NCI-H524 treated with DMSO at 0.1 percent for 48 hours (cell line): ENCODE results near the gene OLIG3.

ENCODE experiments used
- DNase-seq: peaks from one replicate; lab custom pipeline; 2025; lab: John Stamatoyannopoulos, UW

The OLIG3 gene

DNA sequence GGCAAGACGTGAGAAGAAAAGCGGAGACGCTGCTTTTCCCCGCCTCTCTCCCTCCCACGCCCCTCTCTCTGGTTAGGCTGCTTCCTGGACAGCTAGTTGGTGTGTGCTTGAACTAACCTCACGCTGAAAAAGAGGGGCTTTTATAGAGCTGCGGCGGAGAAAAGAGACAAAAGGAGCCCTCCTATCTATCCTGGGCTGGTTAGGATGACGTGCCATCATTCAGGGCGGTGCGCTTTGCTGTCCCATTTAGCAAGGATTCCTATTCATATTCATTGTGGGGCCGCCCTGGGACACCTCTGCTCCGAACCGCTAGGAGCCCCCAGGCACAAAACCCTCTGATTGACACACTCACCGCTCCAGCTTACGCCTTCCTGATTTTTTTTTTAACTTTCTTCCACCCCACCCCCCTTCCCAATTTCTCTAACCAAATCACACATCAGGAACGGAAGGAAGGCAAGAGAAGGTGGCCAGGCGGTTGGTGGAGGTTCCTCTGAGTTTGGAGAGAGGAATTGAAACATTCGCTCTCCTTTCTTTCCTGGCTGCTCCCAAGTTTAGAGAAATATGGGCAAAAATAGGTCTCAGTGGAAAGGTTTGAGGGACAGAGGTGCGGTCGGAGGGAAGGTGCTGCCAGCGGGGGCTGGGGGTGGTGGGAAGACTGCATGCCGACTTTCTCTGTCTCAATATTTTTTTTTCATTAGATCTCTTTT lies at the start of gene OLIG3:
Gene OLIG3, minus strand, starts transcription at position 114 of the 707 bp plus-strand sequence. CDS start 224 bp downstream, outside the sequence.
- no peak for DNase-seq

GRCh38 chr6:137543114-137543513 lies 48.9 kb upstream of the OLIG3 start:
- peak; percentile 61 for DNase-seq

DNA sequence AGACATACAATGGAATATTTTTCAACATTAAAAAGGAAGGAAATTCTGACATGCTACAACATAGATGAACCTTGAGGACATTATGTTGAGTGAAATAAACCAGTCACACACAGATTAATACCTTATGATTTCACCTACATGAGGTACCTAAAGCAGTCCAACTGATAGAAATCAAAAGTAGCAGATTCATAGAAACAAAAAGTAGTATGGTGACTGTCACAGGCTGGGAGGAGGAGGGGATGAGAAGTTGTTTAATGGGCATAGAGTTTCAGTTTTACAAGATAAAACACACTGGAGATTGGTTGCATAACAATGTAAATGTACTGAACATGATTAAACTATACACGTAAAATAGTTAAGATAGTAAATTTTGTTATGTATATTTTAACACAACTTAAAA lies 48.5 kb upstream of the OLIG3 start:
- DNase-seq = no peak

DNA sequence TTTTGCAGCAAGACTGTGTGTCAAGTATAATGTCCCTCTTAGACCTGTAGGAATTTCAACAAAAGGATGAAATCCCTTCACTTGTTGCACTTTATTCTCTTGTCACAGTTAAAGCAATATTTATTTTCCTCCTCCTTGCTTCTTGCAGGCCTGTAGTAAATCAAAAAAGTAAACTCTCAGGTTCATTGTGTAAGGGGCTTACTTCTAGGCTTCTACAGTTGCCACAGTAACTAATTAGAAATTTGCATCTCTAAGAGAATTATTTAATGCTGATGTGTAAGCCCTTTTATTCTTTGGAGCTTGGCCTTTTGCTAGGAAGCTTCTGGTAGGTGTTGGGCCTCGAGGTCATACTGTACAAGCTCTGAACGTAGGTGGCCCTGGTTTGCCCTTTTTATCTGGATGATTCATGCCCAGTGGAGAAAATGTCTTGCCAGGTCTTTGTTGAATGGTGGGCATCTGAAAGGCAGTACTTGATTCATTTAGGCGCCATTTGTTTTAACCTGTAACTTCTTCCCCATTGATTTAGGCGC lies 47.4 kb upstream of the OLIG3 start:
- no peak for DNase-seq

DNA sequence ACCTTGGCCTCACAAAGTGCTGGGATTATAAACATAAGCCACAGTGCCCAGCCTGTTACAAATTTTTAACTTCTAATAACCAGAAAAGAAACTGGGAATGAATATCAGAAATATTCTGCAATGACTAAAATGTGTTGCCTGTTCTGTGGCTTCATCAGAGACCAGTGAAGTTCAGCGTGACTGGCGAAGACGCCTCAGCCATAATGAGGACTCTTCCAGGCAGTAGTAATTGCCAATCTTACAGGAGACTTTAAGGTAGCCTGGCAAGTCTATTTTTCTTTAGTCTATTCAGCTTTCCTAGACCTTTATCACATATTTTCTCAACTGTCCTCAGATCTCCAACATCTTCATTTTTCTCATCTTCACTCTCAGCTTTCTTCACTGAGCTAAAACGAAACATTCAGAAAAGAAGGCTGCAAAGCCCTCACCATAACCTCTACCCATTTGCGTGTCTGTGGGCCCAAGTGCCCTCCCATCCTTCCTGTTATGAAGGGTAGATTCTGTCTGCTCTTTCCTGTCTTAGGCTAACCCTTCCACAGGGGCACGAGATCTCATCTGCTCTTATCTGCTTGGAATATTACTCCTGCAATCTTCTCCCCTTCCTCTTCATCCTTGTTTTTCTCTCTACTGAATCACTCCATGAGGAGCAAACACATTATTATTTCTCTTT lies 42.0 kb upstream of the OLIG3 start:
- DNase-seq = no peak

DNA sequence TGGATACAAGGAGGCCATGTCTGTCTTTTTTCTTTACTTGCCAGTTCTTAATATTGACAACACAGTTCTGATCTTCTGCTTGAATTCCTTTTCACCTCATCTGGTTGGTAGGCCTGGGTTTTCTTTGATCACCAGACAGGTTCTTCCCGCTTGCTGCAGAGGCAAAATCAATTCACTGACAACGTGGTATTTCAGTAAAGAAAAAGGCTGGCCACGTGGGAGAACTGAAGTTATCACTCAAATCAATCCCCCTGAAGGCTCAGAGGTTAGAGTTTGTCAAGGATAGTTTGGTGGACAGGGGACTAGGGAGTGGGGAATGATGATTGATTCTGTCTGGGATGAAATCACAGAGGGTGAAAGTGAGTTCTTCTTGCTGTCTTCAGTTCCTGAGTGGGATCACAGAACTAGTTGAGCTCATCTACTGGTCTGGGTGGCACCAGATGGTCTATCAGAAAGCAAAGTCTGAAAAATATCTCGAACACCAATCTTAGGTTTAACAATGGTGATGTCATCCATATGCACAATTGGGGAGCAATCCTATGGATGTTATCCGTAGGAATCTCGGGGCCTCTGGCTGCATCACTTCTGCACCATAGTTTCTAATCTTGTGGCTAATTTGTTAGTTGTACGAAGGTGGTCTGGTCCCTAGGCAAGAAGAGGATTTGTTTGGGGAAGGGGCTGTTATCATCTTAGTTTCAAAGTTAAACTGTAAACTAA lies 37.3 kb upstream of the OLIG3 start:
- DNase-seq = no peak

GRCh38 chr6:137530404-137530803 lies 36.2 kb upstream of the OLIG3 start:
- DNase-seq = no peak

GRCh38 chr6:137522831-137523230 lies 28.6 kb upstream of the OLIG3 start:
- no peak for DNase-seq

DNA sequence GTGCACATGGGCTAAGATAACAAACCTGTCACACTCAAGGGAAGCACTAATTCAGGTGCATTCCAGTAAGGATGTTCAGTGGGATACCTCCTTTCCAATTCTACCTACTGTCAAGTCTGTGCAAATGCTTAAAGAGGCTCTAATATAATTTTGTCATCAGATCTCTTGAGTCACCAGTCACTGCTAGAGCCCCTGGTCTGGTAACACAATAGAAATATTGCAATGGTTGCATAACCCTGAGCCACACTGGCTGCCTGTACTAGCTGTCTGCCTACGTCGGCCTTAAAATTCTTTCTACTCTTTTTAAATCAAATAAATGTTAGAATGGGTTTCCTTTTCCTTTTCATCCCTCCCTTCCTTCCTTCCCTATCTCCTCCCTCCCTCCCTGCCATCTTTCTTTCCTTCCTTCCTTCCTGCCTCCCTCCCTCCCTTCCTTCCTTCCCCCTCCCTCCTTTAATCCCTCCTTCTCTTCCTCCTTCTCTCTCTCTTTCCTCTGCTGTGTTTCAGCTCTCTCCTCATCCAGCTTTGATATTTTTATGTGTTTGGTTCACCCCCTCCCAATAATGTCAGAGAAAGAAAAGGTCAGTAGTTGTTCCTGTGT lies 28.1 kb upstream of the OLIG3 start:
- DNase-seq = no peak

GRCh38 chr6:137520520-137520919 lies 26.3 kb upstream of the OLIG3 start:
- DNase-seq = no peak

DNA sequence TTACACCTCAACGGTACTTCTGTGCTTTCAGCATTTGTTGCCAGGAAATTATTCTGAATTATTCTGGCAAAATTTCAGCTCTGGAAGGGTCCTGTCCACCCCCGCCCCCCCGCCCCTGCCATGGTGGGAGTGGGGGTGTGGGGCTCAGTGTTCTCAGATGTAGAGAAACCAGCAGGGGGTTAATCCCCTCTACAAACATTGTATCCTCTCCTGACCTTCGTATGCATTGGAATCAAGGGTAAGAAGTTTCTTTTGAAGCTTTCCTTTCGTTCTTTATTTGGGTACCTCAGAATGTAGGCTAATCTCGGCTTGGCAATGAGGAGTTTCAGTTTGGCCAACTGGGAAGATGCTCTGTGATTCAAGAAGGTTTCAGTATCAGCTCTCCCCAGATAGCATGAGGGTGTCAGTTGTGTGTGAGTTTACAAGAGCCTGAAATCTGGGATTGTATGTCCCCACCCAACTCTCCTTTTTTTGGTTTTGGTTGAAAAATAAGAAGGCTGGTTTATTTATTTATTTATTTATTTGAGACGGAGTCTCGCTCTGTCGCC lies 25.5 kb upstream of the OLIG3 start:
- no peak for DNase-seq

DNA sequence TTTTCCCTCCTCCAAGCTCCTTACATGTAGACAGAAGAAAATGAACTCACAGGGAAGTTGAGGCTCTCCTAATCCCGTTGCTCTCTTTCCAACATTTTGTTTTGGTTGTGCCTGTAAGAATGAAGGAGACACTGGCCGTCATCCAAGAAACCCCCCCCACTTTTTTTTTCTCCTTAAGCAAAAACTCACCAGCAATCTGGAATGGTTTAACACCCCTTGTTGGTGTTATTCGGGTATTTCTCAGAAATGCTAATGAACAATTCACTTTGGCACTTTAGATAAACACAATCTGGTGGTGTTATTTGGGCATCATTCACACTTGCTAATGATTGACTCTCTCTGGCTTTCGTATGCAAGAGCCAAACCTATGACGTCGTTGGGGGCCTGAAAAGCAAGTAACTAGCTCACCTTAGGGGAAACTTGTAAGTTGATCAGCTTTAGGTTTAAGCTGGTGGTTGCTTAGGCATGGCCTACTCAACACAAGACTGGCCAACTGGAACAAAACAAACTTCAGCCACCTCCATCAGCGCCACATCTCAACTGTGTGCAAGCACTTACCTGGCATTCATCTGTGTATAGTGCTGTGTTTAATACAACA lies 24.3 kb upstream of the OLIG3 start:
- no peak for DNase-seq

DNA sequence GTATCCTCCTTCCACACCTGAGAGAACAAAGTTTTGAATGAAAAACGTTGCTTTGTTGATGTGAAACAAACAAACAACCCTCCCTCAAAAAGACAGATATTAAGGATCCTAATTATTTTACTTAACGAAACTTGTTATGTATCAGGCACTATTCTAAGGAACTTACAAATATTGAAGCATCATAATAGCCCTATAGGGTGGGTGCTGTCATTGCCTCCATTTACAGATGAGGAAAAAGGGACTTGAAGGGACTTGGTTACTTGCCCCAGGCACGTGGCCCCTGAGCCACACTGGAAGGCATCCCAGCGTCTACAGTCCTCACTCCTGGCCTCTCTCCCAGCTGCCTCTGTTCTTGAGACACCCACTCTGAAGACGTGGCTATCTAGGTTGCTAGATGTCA lies 20.2 kb upstream of the OLIG3 start:
- DNase-seq = no peak

- DNase-seq = peak; percentile 90
These were observed 18.8 kb upstream of the OLIG3 start for GRCh38 chr6:137512757-137513605.

- no peak for DNase-seq
These were observed 16.7 kb upstream of the OLIG3 start for GRCh38 chr6:137510923-137511322.

GRCh38 chr6:137498481-137499190 lies 4.4 kb upstream of the OLIG3 start:
- no peak for DNase-seq

DNA sequence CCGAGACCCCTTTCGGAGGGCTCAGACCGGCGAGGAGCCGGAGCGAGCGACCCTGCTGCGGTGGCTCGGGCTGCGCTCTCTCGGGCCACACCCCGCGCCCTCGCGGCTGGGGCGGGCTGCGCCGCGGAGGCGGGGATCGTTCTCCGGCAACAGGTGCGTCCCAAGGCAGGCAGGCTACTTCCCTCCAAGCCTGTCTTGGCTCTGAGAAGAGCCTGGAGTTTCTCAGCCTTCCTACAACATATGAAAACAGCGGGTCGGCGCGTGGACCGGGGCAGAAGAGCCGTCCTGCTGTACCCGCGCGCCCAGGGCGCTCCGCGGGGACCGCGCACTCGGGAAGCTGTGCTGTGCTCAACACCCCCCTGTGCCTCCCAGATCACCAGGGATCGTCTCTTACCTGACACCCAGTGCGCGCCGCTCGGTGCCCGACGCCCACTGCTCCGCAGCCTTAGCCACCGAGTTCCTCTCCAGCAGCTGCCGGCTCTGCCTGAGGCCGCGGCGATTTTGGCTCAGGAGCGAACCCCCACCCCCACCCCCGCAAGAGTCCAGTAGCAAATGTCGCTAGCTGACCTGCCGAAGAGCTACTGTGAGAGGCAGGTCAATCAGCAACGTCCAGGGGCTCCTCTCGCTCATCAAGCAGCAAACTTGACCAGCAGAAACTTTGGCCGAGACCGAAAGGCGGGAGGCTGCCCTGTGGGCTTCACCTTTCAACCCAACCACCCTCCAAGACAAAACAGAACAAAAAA lies 3.7 kb upstream of the OLIG3 start:
- no peak for DNase-seq

DNA sequence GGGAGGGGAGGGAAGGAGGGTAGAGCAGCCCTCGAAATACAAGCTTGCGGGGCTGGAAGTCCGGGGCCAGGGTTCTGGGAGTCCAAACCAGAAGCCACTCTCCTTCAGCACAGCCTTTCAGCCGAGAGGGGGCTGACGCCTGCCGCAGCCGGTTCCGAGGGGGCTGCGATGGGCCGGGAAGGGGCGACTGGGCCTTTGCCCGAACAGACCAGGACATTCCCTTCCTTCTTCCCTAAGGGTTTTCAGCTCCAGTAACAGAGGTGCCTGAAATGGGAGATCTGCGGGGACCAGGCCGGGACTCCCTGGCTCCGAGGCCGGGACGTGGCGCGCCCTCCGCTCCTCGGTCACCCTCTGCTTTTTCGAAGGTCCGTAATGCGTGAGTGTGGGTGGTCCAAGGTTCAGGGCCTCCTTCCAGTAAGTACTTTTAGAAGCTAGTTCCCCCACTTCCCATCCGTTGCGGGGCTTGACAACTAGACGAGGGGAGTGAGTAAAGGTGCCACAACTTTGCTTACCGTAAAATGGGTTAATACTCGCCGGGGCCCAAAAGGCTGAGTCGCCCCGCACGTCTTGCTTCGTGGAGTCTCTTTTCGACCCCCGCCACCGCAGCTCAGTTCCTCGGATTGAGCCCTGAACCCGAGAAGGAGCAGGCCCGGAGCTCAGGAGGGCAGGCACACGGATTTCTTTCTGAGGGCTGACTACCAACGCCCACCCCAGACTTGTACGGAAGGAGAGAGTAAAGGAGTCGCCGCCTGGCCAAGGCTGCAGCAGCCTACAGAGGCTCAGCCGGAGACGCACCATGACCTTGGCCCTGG lies 2.9 kb upstream of the OLIG3 start:
- no peak for DNase-seq

GRCh38 chr6:137496368-137496767 lies 2.2 kb upstream of the OLIG3 start:
- DNase-seq = no peak
